ENCODE measurements around the gene AP1S2.
"Not testable (repeated sequence)": the region's sequence is repeated elsewhere in the genome, so short reads cannot be mapped to it uniquely, and the experiment has no call there.

Gene AP1S2

DNA sequence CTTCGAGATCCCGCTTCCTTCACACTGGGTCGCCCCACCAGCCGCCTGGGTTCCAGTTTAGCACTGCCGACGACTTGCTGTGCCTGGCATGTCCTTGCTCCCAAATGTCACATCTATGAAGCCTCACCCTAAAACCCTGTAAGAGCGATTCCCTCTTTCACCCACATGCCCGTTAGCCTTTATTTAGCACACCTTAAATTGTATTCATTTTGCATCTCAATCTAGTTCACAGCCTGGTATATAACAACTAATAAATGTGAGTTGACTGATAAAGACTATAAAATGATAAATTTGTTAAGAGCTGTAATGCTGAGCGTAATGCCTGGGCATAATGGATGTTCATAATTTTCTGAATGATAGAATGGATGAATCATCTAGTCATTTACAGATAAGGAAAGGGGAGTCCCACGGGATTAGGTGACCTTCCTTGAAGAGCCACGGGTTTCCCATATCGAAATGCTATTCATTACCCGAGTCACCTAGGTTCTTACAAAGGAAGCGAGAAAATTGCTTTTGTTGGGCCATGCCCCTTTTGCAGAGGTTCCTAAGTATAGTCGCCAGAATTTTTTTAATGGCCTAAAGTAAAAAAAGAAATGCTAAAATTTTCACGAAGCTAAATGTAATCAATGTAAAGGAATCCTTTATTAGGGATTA is 1.1 kb upstream of the AP1S2 start:
- peak; percentile 7 for DNase-seq (ENCODE audit: low spot score)

GRCh38 chrX:15854080-15854655 is 445 bp downstream of the AP1S2 start:
- peak; percentile 33 for DNase-seq (ENCODE audit: low spot score)

GRCh38 chrX:15853586-15854079 is 980 bp downstream of the AP1S2 start:
- DNase-seq (ENCODE audit: low spot score) = peak; percentile 5

DNA sequence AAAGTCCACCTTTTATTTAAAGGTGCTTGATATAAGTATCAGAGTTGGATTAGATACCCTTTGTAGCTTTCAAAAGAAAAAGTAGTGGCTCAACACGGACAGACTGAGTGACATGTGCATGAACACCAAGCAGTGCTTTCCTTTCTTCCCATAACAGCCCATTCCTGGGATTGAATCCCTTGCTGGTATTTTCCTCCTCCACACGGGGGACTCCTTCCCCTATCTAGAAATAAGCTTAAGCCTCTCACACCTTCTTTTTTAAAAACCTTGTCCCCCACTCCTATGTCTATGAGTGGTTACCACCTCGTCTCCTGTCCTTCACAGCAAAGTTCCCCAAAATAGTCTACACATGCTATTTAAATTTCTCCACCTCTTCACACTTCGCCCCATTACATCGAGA is 5.1 kb downstream of the AP1S2 start:
- DNase-seq (ENCODE audit: low spot score) = no peak

- no peak for DNase-seq (ENCODE audit: low spot score)
These were observed 6.0 kb downstream of the AP1S2 start for GRCh38 chrX:15848576-15848975.

DNA sequence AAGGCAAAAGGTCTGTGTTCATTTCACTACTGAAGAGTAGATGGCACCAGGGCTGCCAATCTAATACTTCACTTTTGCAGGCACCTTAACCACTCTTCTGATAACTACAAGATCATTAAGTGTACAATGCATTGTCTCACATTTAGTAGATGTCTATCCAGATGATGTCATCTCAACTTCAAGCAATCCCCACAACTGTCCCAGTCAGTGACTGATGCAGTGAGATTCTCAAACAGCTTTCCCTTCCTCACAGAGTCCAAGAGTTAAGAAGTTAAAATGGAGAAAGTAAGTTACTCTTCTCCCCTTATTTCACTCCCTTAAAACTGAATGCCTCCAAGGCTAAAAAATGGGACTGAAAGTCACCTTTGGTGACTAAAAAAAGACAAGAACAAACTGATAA is 10.7 kb downstream of the AP1S2 start:
- DNase-seq (ENCODE audit: low spot score) = no peak

DNA sequence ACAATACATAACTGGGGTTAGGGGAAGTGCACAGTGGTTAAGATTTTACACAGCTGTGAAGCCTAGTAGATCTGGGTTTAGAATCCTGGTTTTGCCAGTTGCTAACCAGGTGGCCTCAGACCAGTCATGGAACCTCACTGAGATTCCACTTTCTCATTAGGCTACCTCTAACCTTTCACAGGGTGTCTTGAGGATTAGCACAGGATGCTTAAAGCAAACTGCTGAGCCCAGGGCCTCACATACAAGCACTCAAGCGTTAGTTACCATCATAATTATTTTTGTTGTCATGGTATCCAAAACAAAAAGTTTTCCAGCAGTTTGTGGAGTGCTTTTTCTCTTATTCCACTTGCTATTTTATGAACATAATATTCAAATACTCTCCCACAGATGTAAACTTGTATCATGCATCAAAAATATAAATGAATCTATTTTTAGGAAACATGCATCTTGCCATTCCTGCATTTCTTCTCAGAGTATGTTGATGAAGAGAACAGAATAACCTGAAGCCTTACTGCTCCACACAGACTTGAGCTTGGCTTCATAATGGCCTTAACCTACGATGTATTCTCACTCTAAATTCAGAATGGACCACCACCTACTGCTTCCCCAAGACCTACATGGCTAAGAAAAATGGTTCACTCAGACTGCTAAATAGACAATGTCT is 12.6 kb downstream of the AP1S2 start:
- DNase-seq (ENCODE audit: low spot score) = no peak

DNA sequence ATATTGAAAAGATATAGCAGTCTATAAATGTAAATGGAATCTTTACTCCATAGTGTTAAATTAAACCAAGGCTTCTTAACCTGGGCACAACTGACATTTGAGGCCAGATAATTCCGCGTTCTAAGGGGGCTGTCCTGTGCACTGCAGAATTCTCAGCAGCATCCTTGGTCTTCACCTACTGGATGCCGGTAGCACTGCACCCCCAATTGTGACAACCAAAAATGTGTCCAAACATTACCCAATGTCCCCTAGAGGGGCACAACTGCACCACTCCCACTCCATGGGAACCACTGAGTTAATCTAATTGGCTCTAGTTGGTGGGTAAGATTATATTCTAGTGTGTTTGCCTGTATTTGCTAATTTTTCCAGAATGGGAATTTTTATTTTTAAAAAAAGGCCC is 16.6 kb downstream of the AP1S2 start:
- DNase-seq (ENCODE audit: low spot score) = no peak

- no peak for DNase-seq (ENCODE audit: low spot score)
These were observed 19.6 kb downstream of the AP1S2 start for GRCh38 chrX:15834827-15835595.

- DNase-seq (ENCODE audit: low spot score) = no peak
These were observed 20.6 kb downstream of the AP1S2 start for GRCh38 chrX:15834053-15834452.

GRCh38 chrX:15831347-15831746 is 23.3 kb downstream of the AP1S2 start:
- DNase-seq (ENCODE audit: low spot score) = not testable (repeated sequence)

DNA sequence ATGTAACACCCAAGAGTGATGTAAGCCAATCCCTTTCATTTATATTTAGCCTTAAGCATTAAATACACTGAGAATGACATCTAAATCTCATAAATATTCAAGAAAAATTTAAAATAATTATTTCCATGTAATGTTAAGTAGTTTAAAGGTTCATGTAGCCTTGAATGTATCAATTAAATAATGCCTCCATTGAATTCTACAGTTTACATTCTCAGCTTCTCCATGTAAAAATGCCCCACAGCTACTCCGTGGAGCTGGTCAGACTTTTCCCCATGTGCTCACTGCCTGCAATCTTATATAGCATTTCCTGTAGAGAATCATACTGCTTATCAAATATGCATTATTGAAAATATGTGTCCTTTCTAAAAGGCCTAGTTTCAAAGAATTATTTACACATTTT is 25.4 kb downstream of the AP1S2 start:
- no peak for DNase-seq (ENCODE audit: low spot score)

GRCh38 chrX:15825936-15826335 is 28.7 kb downstream of the AP1S2 start:
- no peak for DNase-seq (ENCODE audit: low spot score)

- DNase-seq (ENCODE audit: low spot score) = no peak
These were observed 31.7 kb downstream of the AP1S2 start for GRCh38 chrX:15822922-15823321.

DNA sequence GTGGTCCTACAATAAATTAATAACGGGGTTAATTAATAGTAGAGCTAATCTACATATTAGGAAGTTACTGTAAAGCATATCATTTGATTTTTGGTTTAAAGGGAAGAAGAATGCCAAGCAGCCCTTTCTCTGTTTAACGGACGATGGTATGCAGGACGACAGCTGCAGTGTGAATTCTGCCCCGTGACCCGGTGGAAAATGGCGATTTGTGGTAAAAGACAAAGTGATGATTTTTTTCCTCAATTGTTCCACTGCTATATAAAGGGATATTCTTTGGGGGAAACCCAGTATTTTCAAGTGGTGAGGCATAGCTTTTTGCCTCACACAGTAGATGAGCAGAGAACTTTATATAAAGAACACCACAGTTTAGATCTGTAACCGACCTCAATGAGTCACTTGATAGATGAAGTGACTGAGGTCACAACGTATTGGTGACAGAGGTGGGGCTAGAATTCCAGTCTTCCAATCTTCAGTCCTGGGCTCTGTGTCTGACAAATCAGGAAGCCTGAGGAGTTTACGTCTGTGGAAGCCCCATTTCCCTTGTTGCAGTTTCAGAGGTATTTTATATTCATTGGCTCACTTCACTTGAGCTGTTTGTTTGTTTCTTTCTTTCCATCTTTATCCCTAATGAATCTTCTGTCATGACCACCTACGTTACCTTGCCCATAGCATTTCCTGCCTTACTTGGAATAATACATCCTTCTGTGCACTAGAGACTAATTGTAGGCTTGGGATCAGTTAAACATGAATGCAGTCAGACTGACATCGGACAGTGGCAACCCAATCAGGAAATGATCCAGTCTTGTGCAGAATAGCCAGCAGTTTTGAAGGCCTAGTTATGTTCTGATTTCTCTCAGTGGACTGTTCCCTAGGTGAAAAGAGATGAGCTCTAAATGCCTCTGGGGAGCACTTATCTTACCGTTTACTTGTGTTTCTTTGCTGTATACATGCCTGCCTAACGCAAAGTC is 34.2 kb downstream of the AP1S2 start:
- DNase-seq (ENCODE audit: low spot score) = no peak

DNA sequence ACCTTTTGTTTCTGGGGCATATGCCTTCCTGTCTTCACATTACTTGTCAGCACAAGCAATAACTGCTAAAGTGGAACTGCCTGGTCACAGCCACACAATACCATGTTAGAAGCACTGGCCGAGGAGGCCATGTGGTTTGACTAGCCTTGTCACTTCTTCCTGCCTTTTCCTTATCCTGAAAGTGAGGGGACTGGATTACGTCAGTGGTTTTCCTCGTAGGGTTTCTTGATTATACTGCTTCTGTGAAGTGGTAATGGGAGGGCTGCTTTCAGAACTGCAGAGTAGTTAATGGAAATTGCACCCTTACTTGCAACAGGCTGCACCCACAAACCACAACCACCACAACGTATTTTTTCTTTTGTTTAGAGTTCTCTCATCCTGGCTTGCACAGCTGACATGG is 37.7 kb downstream of the AP1S2 start:
- DNase-seq (ENCODE audit: low spot score) = no peak

GRCh38 chrX:15816438-15816809 is 38.2 kb downstream of the AP1S2 start:
- DNase-seq (ENCODE audit: low spot score) = no peak

DNA sequence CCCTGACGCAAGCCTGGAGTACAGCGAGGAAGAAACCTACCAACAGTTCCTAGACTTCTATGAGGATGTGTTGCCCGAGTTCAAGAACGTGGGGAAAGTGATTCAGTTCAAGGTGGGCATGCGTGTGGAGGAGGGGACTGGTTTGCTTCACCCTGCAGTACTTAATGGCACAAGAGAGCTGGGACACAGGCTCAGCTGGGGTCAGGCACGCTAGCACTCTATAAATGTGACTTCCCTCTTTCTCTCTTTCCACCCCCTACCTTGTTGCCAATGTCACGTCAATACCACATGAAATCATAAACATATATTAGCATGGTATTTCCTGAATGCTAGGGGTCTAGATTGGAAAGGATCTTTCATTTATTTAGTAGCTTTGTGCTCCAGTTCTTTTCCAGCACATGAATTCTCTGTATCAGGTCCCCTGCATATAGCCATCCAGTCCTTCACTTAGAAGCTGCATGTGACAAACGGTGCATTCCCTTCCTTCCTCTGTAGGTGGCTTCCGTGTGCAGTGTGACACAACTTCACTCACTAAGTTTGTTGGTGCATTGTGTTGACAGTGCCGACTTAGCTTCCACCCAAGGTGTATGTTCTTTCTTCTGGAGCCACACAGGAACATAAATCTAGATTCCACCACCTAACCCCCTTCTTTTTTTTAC is 38.7 kb downstream of the AP1S2 start:
- peak; percentile 7 for DNase-seq (ENCODE audit: low spot score)

GRCh38 chrX:15814771-15815365 is 39.7 kb downstream of the AP1S2 start:
- DNase-seq (ENCODE audit: low spot score) = no peak

DNA sequence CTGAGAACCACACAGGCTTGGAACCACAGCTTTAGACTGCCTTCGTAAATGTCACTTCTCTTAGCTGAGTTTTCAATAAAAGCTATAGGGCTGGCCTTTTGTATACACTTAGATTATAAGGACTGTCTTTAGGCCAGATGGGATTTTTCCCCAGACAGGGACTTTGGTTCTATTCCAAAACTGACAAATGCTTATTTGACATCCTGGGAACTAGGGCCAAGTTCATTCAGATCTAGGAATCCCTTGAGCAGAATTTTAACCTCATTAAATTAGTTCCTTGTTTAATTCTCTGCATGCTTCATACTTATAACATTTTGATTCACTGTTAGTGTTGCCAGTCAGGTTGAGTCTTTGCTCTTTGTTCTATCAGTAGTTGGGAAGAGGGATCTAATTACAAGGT is 41.2 kb downstream of the AP1S2 start:
- DNase-seq (ENCODE audit: low spot score) = no peak

Data from hematopoietic multipotent progenitor cell treated with erythropoietin and hydrocortisone succinate and interleukin-3 and kit ligand, for 17 days (in vitro differentiated cells).